Activated naive CD8-positive, alpha-beta T cell treated with anti-CD3 and anti-CD28 coated beads for 36 hours (primary cell): Measurements from ENCODE around the gene SLC37A3. TPM values are rescaled to one million over a fixed set of nuclear protein-coding genes. Genes with fewer than 3 reads are reported as not detected.
"Not testable (repeated sequence)": the region's sequence is repeated elsewhere in the genome, so short reads cannot be mapped to it uniquely, and the experiment has no call there.

ENCODE experiments used
- DNase-seq: peaks from one replicate; pipeline ENCODE4 v3.0.0; 2021
- H3K27ac Mint-ChIP-seq: one replicate; pipeline ENCODE4 v1.8.0; 2022; ENCODE audit warnings: mild to moderate bottlenecking, moderate library complexity, mixed read lengths
- H3K27me3 Mint-ChIP-seq: one replicate; pipeline ENCODE4 v1.8.0; 2022; ENCODE audit warnings: mild to moderate bottlenecking, mixed read lengths
- H3K36me3 Mint-ChIP-seq: one replicate; pipeline ENCODE4 v1.8.0; 2021; ENCODE audit warnings: mild to moderate bottlenecking, mixed read lengths
- H3K4me1 Mint-ChIP-seq: one replicate; pipeline ENCODE4 v1.8.0; 2021; ENCODE audit warnings: mixed read lengths
- H3K4me3 Mint-ChIP-seq: one replicate; pipeline ENCODE4 v1.8.0; 2022; ENCODE audit warnings: mild to moderate bottlenecking, moderate library complexity, mixed read lengths
- H3K9me3 Mint-ChIP-seq: one replicate; pipeline ENCODE4 v1.8.0; 2022; ENCODE audit warnings: mixed read lengths
- total RNA-seq, 2 experiments: library from RNA; stranded (reverse); gene quantifications; one replicate each; pipeline ENCODE4 v1.2.3, GENCODE V29; 2021

The SLC37A3 gene, protein sequence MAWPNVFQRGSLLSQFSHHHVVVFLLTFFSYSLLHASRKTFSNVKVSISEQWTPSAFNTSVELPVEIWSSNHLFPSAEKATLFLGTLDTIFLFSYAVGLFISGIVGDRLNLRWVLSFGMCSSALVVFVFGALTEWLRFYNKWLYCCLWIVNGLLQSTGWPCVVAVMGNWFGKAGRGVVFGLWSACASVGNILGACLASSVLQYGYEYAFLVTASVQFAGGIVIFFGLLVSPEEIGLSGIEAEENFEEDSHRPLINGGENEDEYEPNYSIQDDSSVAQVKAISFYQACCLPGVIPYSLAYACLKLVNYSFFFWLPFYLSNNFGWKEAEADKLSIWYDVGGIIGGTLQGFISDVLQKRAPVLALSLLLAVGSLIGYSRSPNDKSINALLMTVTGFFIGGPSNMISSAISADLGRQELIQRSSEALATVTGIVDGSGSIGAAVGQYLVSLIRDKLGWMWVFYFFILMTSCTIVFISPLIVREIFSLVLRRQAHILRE
- 10 to 100 TPM; 26.2 to 27.2 TPM for total RNA-seq

DNA sequence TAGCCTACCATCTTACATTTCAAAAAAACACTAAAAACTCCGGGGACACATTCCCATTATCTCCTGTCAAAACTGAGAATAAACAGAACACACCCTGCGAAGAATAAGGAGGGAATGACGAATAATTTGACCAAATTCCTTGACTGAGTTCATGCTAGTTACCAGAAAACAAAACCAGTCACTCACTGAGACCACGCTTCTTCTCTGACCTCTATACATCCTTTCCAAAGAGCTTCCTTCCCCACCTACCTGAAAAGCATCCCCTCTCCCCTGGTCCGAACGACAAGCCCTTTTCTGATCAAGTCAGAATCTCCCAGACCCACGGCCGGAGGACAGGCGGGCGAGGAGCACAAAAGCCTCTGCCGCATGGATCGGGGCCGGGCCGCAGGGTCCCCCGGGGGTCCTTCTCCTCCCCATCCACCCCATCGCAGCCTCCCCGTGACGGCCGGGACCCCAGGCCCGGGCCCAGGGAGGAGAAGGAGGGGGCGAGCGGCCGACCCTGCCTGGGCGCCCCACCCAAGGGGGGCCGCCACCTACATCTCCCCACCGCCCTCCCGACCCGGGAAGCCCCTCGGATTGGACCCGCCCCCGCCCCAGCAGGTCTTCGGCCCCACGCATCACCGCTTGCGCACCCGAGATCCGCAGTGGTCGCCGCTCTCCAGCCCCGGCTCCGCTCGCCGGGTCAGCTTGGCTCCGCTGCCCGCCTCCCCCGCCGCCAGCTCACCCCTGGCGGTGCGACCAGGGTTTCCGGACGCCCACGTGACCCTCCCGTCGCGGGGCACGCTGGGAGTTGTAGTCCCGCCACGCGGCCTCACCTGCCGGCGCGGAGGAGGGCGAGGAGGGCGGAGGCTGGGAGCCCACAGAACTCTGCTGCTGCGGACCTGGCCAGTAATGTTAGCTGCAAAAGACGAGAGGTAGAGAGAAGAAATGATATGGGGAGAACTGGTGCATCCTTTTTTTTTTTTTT is at the start of gene SLC37A3:
TSS of gene SLC37A3 (minus strand) at position 747 of the 967 bp plus-strand sequence. CDS start 16,004 bp downstream, outside the sequence.
- peak; percentile 90 for DNase-seq
- Mint-ChIP-seq H3K4me1 (peaks cover 33% of the 10 kb centered on the region), H3K9me3 (no peaks in the 10 kb centered on the region), H3K36me3 (peaks cover 7% of the 10 kb centered on the region), H3K4me3 (peak within 1 kb of the TSS; percentile 94), H3K27me3 (no peaks in the 10 kb centered on the region), H3K27ac (peak within 1 kb of the TSS; percentile 83)

DNA sequence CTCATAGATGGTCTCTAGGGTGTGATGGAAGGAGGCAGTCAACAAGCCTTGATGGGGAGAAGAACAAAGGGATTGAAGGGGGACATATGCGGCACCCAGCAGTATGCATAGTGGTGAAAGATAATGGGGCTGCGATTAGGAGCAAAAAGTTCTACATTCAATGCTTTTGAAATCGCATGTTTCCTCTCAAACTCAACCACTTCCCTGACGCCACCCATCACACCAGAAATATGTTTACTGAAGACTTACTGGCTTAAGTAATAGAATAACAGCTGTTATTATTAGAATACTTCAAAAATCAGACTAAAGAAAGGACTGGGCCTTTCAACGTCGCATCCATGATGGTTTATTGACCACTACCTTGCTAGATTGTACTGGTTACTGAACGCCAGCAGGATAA is 49.5 kb upstream of the SLC37A3 start:
- Mint-ChIP-seq H3K36me3 (peaks cover 2% of the 10 kb centered on the region), H3K4me1 (peaks cover 8% of the 10 kb centered on the region), H3K27ac (no peak overlapping the region), H3K9me3 (no peaks in the 10 kb centered on the region), H3K4me3 (no peak overlapping the region), H3K27me3 (no peaks in the 10 kb centered on the region)
- no peak for DNase-seq

DNA sequence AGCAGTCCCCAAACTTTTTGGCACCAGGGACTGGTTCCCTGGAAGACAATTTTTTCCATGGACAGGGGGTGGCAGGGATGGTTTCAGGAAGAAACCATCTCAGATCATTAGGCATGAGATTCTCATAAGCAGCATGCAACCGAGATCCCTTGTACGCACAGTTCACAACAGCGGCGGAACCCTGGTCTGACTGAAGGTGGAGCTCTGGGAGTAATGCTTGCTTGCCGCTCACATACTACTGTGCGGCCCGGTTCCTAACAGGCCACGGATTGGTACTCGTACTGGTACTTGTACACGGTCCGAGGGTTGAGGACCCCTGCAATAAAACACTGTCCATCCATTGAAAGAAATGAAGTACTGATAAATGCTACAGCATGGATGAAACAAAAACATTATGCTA is 48.1 kb upstream of the SLC37A3 start:
- Mint-ChIP-seq H3K9me3 (no peaks in the 10 kb centered on the region), H3K36me3 (no peaks in the 10 kb centered on the region), H3K4me3 (no peak overlapping the region), H3K4me1 (peaks cover 8% of the 10 kb centered on the region), H3K27ac (no peak overlapping the region), H3K27me3 (no peaks in the 10 kb centered on the region)
- DNase-seq = no peak

- Mint-ChIP-seq H3K27me3 (peaks cover under 1% of the 10 kb centered on the region), H3K4me1 (peaks cover 9% of the 10 kb centered on the region), H3K36me3 (no peaks in the 10 kb centered on the region), H3K9me3 (no peaks in the 10 kb centered on the region), H3K4me3 (no peak overlapping the region), H3K27ac (no peak overlapping the region)
- no peak for DNase-seq
Observed at GRCh38 chr7:140441519-140441918, 43.2 kb upstream of the SLC37A3 start.

DNA sequence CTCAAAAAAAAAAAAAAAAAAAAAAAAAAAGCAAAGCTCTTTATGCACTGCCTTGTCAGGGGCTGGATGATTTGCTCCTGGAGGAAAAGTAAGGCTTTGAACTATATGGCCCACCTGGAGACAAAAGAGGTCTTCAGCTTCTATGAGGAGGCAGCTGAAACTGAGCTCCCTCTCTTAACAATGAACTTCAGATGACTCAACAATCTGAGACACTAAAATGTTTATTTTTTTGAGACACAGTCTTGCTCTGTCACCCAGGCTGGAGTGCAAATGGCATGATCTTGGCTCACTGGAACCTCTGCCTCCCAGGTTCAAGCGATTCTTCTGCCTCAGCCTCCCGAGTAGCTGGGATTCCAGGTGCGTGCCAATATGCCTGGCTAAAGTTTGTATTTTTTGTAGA is 42.3 kb upstream of the SLC37A3 start:
- no peak for DNase-seq
- Mint-ChIP-seq H3K9me3 (no peaks in the 10 kb centered on the region), H3K27me3 (peaks cover 8% of the 10 kb centered on the region), H3K36me3 (no peaks in the 10 kb centered on the region), H3K4me1 (peaks cover 9% of the 10 kb centered on the region), H3K27ac (no peak overlapping the region), H3K4me3 (no peak overlapping the region)

- H3K4me1 Mint-ChIP-seq = peaks cover 9% of the 10 kb centered on the region
- H3K9me3 Mint-ChIP-seq = no peaks in the 10 kb centered on the region
- H3K27ac Mint-ChIP-seq = no peak overlapping the region
- H3K4me3 Mint-ChIP-seq = no peak overlapping the region
- DNase-seq = no peak
- H3K36me3 Mint-ChIP-seq = no peaks in the 10 kb centered on the region
- H3K27me3 Mint-ChIP-seq = peaks cover 8% of the 10 kb centered on the region
Observed at GRCh38 chr7:140439359-140439758, 41.0 kb upstream of the SLC37A3 start.

- H3K4me3 Mint-ChIP-seq = no peak overlapping the region
- H3K27me3 Mint-ChIP-seq = peaks cover 8% of the 10 kb centered on the region
- H3K4me1 Mint-ChIP-seq = peaks cover 8% of the 10 kb centered on the region
- H3K9me3 Mint-ChIP-seq = no peaks in the 10 kb centered on the region
- no peak for DNase-seq
- no peak overlapping the region for H3K27ac Mint-ChIP-seq
- H3K36me3 Mint-ChIP-seq = no peaks in the 10 kb centered on the region
Observed at GRCh38 chr7:140435252-140435895, 37.0 kb upstream of the SLC37A3 start.

- no peaks in the 10 kb centered on the region for H3K9me3 Mint-ChIP-seq
- peaks cover 8% of the 10 kb centered on the region for H3K27me3 Mint-ChIP-seq
- no peak overlapping the region for H3K4me3 Mint-ChIP-seq
Observed at GRCh38 chr7:140433396-140433795, 35.1 kb upstream of the SLC37A3 start.

GRCh38 chr7:140426130-140426529 is 27.8 kb upstream of the SLC37A3 start:
- DNase-seq = no peak
- H3K27ac Mint-ChIP-seq = no peak overlapping the region
- no peak overlapping the region for H3K4me3 Mint-ChIP-seq
- no peaks in the 10 kb centered on the region for H3K36me3 Mint-ChIP-seq
- no peaks in the 10 kb centered on the region for H3K4me1 Mint-ChIP-seq
- no peaks in the 10 kb centered on the region for H3K27me3 Mint-ChIP-seq
- no peaks in the 10 kb centered on the region for H3K9me3 Mint-ChIP-seq

More at GRCh38 chr7:140433396-140433795, 35.1 kb upstream of the SLC37A3 start:
- Mint-ChIP-seq H3K36me3 (no peaks in the 10 kb centered on the region), H3K27ac (no peak overlapping the region), H3K4me1 (no peaks in the 10 kb centered on the region)
- DNase-seq = no peak

- no peak for DNase-seq
- Mint-ChIP-seq H3K27ac (no peak overlapping the region), H3K4me1 (no peaks in the 10 kb centered on the region), H3K27me3 (no peaks in the 10 kb centered on the region), H3K4me3 (no peak overlapping the region), H3K9me3 (no peaks in the 10 kb centered on the region), H3K36me3 (no peaks in the 10 kb centered on the region)
Observed at GRCh38 chr7:140425718-140426117, 27.4 kb upstream of the SLC37A3 start.

GRCh38 chr7:140423501-140423900 is 25.2 kb upstream of the SLC37A3 start:
- Mint-ChIP-seq H3K9me3 (no peaks in the 10 kb centered on the region), H3K4me3 (no peak overlapping the region), H3K27ac (no peak overlapping the region), H3K36me3 (no peaks in the 10 kb centered on the region), H3K4me1 (no peaks in the 10 kb centered on the region), H3K27me3 (no peaks in the 10 kb centered on the region)
- DNase-seq = no peak

GRCh38 chr7:140421521-140421920 is 23.2 kb upstream of the SLC37A3 start:
- Mint-ChIP-seq H3K4me3 (no peak overlapping the region), H3K9me3 (no peaks in the 10 kb centered on the region), H3K27ac (no peak overlapping the region), H3K27me3 (no peaks in the 10 kb centered on the region), H3K36me3 (peaks cover 3% of the 10 kb centered on the region), H3K4me1 (peaks cover 5% of the 10 kb centered on the region)
- no peak for DNase-seq

DNA sequence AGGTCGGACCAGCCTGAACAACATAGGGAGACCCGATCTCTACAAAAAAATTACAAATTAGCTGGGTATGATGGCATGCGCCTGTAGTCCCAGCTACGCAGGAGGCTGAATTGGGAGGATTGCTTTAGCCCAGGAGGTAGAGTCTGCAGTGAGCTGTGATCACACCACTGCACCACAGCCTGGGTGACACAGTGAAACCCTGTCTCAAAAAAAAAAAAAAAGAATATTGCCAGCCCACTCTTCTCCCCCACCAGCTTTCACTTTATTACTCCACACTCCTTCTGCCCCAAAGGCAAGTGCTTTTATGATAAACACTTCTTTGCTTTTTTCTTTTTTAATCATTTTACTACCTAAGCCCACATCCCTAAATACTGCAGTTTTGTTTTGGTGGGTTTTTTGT is 20.3 kb upstream of the SLC37A3 start:
- DNase-seq = no peak
- Mint-ChIP-seq H3K9me3 (no peaks in the 10 kb centered on the region), H3K36me3 (peaks cover 6% of the 10 kb centered on the region), H3K27ac (no peak overlapping the region), H3K4me1 (peaks cover 5% of the 10 kb centered on the region), H3K4me3 (no peak overlapping the region), H3K27me3 (no peaks in the 10 kb centered on the region)

DNA sequence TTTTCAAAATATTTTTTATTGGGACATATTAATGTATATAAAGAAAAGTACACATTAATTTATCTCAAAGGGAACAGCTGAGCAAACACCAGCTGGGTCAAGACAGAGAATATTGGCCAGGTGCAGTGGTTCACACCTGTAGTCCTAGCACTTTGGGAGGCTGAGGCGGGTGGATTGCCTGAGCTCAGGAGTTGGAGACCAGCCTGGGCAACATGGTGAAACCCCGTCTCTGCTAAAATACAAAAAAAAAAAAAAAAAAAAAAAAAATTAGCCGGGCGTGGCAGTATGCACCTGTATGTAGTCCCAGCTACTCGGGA is 19.8 kb upstream of the SLC37A3 start:
- H3K36me3 Mint-ChIP-seq, H3K27ac Mint-ChIP-seq, DNase-seq, H3K4me3 Mint-ChIP-seq, H3K9me3 Mint-ChIP-seq, H3K4me1 Mint-ChIP-seq, H3K27me3 Mint-ChIP-seq: not testable (repeated sequence)
